ENCODE results near the gene CRK.
A peak's percentile ranks its signal among the peaks of the same experiment; 100 is the strongest.

CRK gene

DNA sequence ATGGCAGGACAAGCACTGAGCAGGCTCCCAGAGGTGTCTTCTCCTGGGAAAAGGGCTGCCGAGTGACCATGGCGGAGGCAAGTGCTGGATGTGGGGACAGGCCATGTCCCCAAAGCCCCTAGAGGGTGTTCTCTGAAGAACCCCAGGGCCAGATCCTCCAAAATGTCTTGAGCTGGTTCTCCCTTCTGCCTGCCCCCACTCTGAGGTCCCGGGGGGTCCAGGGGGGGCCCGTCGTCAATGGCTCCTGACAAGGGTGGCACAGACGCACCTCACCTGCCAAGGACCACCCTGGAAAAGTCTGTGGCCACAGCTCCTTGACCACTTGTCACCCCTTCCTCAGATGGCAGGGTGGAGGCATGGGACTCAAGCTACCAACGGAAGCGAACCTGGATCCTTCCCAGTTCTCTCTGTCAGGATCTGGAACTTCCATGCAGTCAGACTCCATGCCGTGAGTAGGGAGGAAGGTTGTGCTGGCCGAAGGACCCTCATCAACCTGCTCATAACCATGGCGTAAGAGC lies 38.8 kb upstream of the CRK start:
- H3K27ac ChIP-seq (ENCODE audit: low read depth, low read length), result peak overlapping the region; percentile 94

GRCh38 chr17:1494203-1494602 lies 38.2 kb upstream of the CRK start:
- Histone ChIP-seq H3K27me3 (ENCODE audit: control insufficient read depth in 5 of 5, insufficient read depth in 4 of 5, low read length in 5 of 5) (no peaks in the 10 kb centered on the region), H3K9ac (ENCODE audit: low read length in 5 of 5) (peak overlapping the region in 3 of 5 donors; percentile 3 to 86 (median 83)), H3K4me3 (ENCODE audit: low read depth in 1 of 5, low read length in 5 of 5) (peak overlapping the region in 3 of 5 donors; percentile 10 to 77 (median 71)), H3K4me1 (ENCODE audit: control insufficient read depth in 5 of 5, insufficient read depth in 5 of 5, low read length in 5 of 5) (peaks cover 3 to 84% (median 83%) of the 10 kb centered on the region in 5 donors), H3K9me3 (ENCODE audit: control insufficient read depth in 5 of 5, low read length in 5 of 5) (no peaks in the 10 kb centered on the region), H3K36me3 (ENCODE audit: control insufficient read depth in 5 of 5, insufficient read depth in 5 of 5, low read length in 5 of 5) (peaks cover 0 to 41% (median 32%) of the 10 kb centered on the region in 5 donors), H3K27ac (ENCODE audit: low read depth, low read length) (peak overlapping the region; percentile 94)

More for the DNA sequence above, 38.8 kb upstream of the CRK start:
- peaks cover 3 to 78% (median 77%) of the 10 kb centered on the region in 5 donors for H3K4me1 ChIP-seq (ENCODE audit: control insufficient read depth in 5 of 5, insufficient read depth in 5 of 5, low read length in 5 of 5)
- H3K9ac ChIP-seq (ENCODE audit: low read length in 5 of 5), result peak overlapping the region in 2 of 5 donors; percentile 53 to 66
- H3K27me3 ChIP-seq (ENCODE audit: control insufficient read depth in 5 of 5, insufficient read depth in 4 of 5, low read length in 5 of 5), result no peaks in the 10 kb centered on the region
- no peaks in the 10 kb centered on the region for H3K9me3 ChIP-seq (ENCODE audit: control insufficient read depth in 5 of 5, low read length in 5 of 5)
- peak overlapping the region in 2 of 5 donors; percentile 31 to 71 for H3K4me3 ChIP-seq (ENCODE audit: low read depth in 1 of 5, low read length in 5 of 5)
- peaks cover 0 to 45% (median 37%) of the 10 kb centered on the region in 5 donors for H3K36me3 ChIP-seq (ENCODE audit: control insufficient read depth in 5 of 5, insufficient read depth in 5 of 5, low read length in 5 of 5)

- H3K36me3 ChIP-seq (ENCODE audit: control insufficient read depth in 5 of 5, insufficient read depth in 5 of 5, low read length in 5 of 5), result peaks cover 0 to 38% (median 32%) of the 10 kb centered on the region in 5 donors
- peak overlapping the region; percentile 94 for H3K27ac ChIP-seq (ENCODE audit: low read depth, low read length)
- peaks cover 9 to 91% (median 90%) of the 10 kb centered on the region in 5 donors for H3K4me1 ChIP-seq (ENCODE audit: control insufficient read depth in 5 of 5, insufficient read depth in 5 of 5, low read length in 5 of 5)
- H3K9me3 ChIP-seq (ENCODE audit: control insufficient read depth in 5 of 5, low read length in 5 of 5), result no peaks in the 10 kb centered on the region
- H3K27me3 ChIP-seq (ENCODE audit: control insufficient read depth in 5 of 5, insufficient read depth in 4 of 5, low read length in 5 of 5), result no peaks in the 10 kb centered on the region
- H3K9ac ChIP-seq (ENCODE audit: low read length in 5 of 5), result peak overlapping the region; percentile 26 to 86 (median 46)
- peak overlapping the region; percentile 49 to 83 (median 77) for H3K4me3 ChIP-seq (ENCODE audit: low read depth in 1 of 5, low read length in 5 of 5)
Observed at GRCh38 chr17:1493291-1493980, 37.4 kb upstream of the CRK start.

DNA sequence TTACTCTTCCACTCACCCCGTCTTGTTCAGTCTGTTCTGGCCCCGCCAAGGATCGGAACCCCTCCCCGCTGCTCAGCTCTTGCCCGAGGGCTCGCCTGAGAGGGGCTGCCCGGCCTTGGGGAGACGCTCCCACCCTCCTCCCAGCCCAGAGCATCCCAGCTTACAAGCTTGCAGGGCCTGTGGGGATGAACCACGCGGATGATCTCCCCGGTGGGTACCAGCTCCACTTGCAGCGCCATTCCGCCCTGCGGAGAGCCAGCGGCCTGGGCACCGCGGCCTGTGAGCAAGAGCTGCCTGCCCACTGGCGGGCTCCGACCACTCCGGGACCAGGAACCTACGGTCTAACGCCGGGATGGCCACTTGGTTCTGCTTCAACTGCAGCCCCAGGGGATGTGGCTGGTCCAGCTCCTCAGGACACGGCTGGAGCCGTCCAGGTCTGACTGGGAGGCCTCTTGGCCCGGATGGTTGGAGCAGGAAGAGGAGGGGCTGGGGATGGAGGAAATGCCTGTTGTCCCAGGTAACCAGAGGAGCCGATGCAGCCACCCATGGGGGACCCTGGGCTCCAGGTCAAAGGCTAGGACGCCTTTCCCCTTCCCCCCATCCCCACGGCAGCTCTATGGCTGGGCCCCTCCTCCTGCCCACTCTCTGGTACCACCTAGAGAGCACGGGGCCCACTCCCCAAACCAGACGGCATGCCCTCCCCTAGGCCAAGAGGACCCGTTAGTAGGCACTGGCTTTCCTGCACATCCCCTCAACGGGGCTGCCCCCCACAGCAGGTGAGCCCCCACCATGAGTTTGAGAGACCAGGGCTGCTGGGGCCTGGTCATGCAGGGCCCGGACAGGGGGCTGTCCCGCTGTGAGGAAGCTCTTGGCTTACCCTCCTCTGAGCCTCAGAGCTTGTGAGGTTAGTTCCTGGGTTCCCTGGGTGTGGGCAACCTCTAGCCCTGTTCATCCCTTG lies 36.5 kb upstream of the CRK start, which contains the start of gene MYO1C:
Gene MYO1C, minus strand, starts transcription at position 438 of the 958 bp plus-strand sequence. Its CDS starts 199 bp downstream, at position 239.
- peaks cover 9 to 92% (median 85%) of the 10 kb centered on the region in 5 donors for H3K4me1 ChIP-seq (ENCODE audit: control insufficient read depth in 5 of 5, insufficient read depth in 5 of 5, low read length in 5 of 5)
- peaks cover 0 to 32% (median 28%) of the 10 kb centered on the region in 5 donors for H3K36me3 ChIP-seq (ENCODE audit: control insufficient read depth in 5 of 5, insufficient read depth in 5 of 5, low read length in 5 of 5)
- H3K4me3 ChIP-seq (ENCODE audit: low read depth in 1 of 5, low read length in 5 of 5), result peak within 1 kb of the TSS; percentile 71 to 83 (median 78)
- H3K9me3 ChIP-seq (ENCODE audit: control insufficient read depth in 5 of 5, low read length in 5 of 5), result no peaks in the 10 kb centered on the region
- H3K27me3 ChIP-seq (ENCODE audit: control insufficient read depth in 5 of 5, insufficient read depth in 4 of 5, low read length in 5 of 5), result no peaks in the 10 kb centered on the region
- peak within 1 kb of the TSS; percentile 94 for H3K27ac ChIP-seq (ENCODE audit: low read depth, low read length)
- peak within 1 kb of the TSS; percentile 48 to 87 (median 83) for H3K9ac ChIP-seq (ENCODE audit: low read length in 5 of 5)

DNA sequence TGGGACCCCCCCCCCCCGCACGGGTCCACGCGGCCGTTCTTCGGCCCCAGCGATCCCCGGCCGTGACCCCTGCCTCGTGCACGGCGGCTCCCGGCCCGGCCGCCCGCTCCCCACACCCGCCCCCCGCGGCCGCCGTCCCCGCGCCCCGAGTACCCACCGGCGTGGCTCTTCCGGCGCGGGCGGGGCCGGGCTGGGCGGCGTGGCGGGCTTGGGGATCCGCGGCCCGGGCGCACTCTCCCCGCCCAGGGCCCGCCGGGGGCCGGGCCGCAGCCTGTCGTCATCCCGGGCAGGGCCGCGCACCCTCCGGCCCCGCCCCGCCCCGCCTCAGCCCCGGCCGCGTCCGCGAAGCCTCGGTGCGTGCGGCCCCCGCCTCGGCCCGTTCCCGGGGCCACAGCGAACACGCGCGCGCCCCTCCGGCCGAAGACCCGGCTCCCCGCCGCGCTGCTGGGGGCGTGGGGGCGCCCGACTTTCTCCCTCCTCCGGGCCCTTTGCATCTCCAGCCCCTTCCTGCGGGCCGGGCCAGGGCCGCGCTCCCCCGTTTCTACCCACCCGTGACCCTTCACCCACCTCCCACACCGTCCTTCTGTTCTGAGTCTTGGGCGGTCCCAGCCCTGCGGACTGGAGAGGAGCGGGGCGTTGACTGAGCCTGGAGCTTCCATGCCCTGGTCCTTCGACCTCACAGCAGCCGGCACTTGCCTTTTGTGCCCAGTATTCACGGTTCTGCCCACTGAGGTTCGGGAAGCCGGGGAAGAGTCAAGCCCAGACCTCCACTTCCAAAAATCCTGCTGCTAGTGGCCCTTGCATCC lies 35.6 kb upstream of the CRK start:
- peak overlapping the region; percentile 98 for H3K27ac ChIP-seq (ENCODE audit: low read depth, low read length)
- peaks cover 9 to 92% (median 82%) of the 10 kb centered on the region in 5 donors for H3K4me1 ChIP-seq (ENCODE audit: control insufficient read depth in 5 of 5, insufficient read depth in 5 of 5, low read length in 5 of 5)
- no peaks in the 10 kb centered on the region for H3K27me3 ChIP-seq (ENCODE audit: control insufficient read depth in 5 of 5, insufficient read depth in 4 of 5, low read length in 5 of 5)
- H3K9ac ChIP-seq (ENCODE audit: low read length in 5 of 5), result peak overlapping the region; percentile 48 to 92 (median 83)
- peak overlapping the region; percentile 77 to 83 (median 80) for H3K4me3 ChIP-seq (ENCODE audit: low read depth in 1 of 5, low read length in 5 of 5)
- peaks cover 0 to 23% (median 19%) of the 10 kb centered on the region in 5 donors for H3K36me3 ChIP-seq (ENCODE audit: control insufficient read depth in 5 of 5, insufficient read depth in 5 of 5, low read length in 5 of 5)
- no peaks in the 10 kb centered on the region for H3K9me3 ChIP-seq (ENCODE audit: control insufficient read depth in 5 of 5, low read length in 5 of 5)

DNA sequence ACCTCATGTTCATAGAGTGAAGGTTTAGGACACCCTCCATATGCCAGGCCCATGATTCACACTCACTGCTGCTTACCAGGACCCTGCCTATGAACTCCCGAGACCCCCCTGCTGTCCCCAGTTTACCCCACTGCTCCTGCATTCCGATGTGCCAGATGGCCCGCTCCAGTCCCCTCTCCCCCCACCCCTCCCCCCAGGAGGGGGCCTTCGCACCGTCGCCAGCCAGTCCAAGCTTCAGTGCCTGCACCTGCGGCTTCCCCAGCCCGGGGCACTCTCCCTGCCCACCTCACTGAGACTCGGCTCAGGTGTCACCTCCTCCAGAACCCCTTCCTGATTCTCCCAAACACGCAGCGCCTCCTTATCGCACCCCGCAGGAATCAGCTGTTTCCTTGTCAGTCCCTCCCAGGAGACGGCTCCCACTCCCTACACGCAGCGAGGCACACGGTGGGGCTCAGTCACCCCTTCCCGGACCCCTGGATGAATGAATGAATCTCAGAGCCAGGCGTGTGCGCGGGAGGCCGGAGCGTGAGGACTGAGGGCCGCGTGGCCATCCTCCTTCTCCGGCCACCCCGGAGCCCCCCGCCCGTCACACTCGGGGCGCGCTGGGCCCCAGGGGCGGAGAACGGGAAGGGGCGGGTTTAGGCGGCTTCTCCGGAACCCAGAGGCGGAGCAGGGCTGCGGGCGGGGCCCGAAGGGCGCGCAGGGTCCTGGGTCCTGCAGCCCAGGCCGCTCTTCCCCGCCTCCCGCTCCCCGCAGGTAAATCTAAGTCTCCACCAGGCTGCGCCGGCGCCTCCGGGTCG lies 34.8 kb upstream of the CRK start:
- H3K27me3 ChIP-seq (ENCODE audit: control insufficient read depth in 5 of 5, insufficient read depth in 4 of 5, low read length in 5 of 5), result no peaks in the 10 kb centered on the region
- no peaks in the 10 kb centered on the region for H3K9me3 ChIP-seq (ENCODE audit: control insufficient read depth in 5 of 5, low read length in 5 of 5)
- peak overlapping the region; percentile 98 for H3K27ac ChIP-seq (ENCODE audit: low read depth, low read length)
- peaks cover 0 to 15% (median 11%) of the 10 kb centered on the region in 5 donors for H3K36me3 ChIP-seq (ENCODE audit: control insufficient read depth in 5 of 5, insufficient read depth in 5 of 5, low read length in 5 of 5)
- H3K4me3 ChIP-seq (ENCODE audit: low read depth in 1 of 5, low read length in 5 of 5), result peak overlapping the region; percentile 68 to 82 (median 73)
- peak overlapping the region; percentile 51 to 92 (median 83) for H3K9ac ChIP-seq (ENCODE audit: low read length in 5 of 5)
- H3K4me1 ChIP-seq (ENCODE audit: control insufficient read depth in 5 of 5, insufficient read depth in 5 of 5, low read length in 5 of 5), result peaks cover 9 to 90% (median 75%) of the 10 kb centered on the region in 5 donors

GRCh38 chr17:1488826-1489270 lies 32.8 kb upstream of the CRK start:
- peaks cover 0 to 4% (median under 1%) of the 10 kb centered on the region in 5 donors for H3K36me3 ChIP-seq (ENCODE audit: control insufficient read depth in 5 of 5, insufficient read depth in 5 of 5, low read length in 5 of 5)
- no peaks in the 10 kb centered on the region for H3K27me3 ChIP-seq (ENCODE audit: control insufficient read depth in 5 of 5, insufficient read depth in 4 of 5, low read length in 5 of 5)
- H3K4me3 ChIP-seq (ENCODE audit: low read depth in 1 of 5, low read length in 5 of 5), result peak overlapping the region; percentile 57 to 86 (median 71)
- no peaks in the 10 kb centered on the region for H3K9me3 ChIP-seq (ENCODE audit: control insufficient read depth in 5 of 5, low read length in 5 of 5)
- peak overlapping the region; percentile 98 for H3K27ac ChIP-seq (ENCODE audit: low read depth, low read length)
- peak overlapping the region; percentile 69 to 80 (median 73) for H3K9ac ChIP-seq (ENCODE audit: low read length in 5 of 5)
- H3K4me1 ChIP-seq (ENCODE audit: control insufficient read depth in 5 of 5, insufficient read depth in 5 of 5, low read length in 5 of 5), result peaks cover 6 to 84% (median 70%) of the 10 kb centered on the region in 5 donors

GRCh38 chr17:1487939-1488825 lies 32.1 kb upstream of the CRK start:
- H3K4me3 ChIP-seq (ENCODE audit: low read depth in 1 of 5, low read length in 5 of 5), result peak overlapping the region; percentile 57 to 86 (median 71)
- peak overlapping the region; percentile 73 to 81 (median 77) for H3K9ac ChIP-seq (ENCODE audit: low read length in 5 of 5)
- peak overlapping the region; percentile 98 for H3K27ac ChIP-seq (ENCODE audit: low read depth, low read length)
- peaks cover 5 to 83% (median 67%) of the 10 kb centered on the region in 5 donors for H3K4me1 ChIP-seq (ENCODE audit: control insufficient read depth in 5 of 5, insufficient read depth in 5 of 5, low read length in 5 of 5)
- no peaks in the 10 kb centered on the region for H3K27me3 ChIP-seq (ENCODE audit: control insufficient read depth in 5 of 5, insufficient read depth in 4 of 5, low read length in 5 of 5)
- H3K9me3 ChIP-seq (ENCODE audit: control insufficient read depth in 5 of 5, low read length in 5 of 5), result no peaks in the 10 kb centered on the region
- H3K36me3 ChIP-seq (ENCODE audit: control insufficient read depth in 5 of 5, insufficient read depth in 5 of 5, low read length in 5 of 5), result peaks cover 0 to 10% (median 4%) of the 10 kb centered on the region in 5 donors
